Measurements from ENCODE around the gene ZHX3. TPM values are rescaled to one million over a fixed set of nuclear protein-coding genes. Genes with fewer than 3 reads are reported as not detected.

ZHX3 gene
- total RNA-seq, 1 experiment from 2014 or later: 5.9 TPM

- Histone ChIP-seq H2AFZ (ENCODE audit: low read length) (no peak overlapping the region), H4K20me1 (ENCODE audit: insufficient read depth, low read depth, low read length) (peaks cover 8% of the 10 kb centered on the region; the same call in 1 of the 2 replicates), H3K36me3 (ENCODE audit: insufficient read depth, low read length) (no peaks in the 10 kb centered on the region; the same call in 1 of the 2 replicates), H3K27me3 (ENCODE audit: low read length) (no peaks in the 10 kb centered on the region), H3K9me2 (replicated peaks; ENCODE audit: insufficient read depth, low read length) (no peaks in the 10 kb centered on the region), H3K9ac (ENCODE audit: low read length) (peak overlapping the region; percentile 91), H3K4me1 (ENCODE audit: low read length) (peaks cover 78% of the 10 kb centered on the region), H3K4me2 (ENCODE audit: low read depth, low read length, poor library complexity, severe bottlenecking) (peak overlapping the region; percentile 94), H3K79me2 (ENCODE audit: low read length) (peaks cover 63% of the 10 kb centered on the region), H3K9me3 (ENCODE audit: low read length) (no peaks in the 10 kb centered on the region), H3K4me3 (ENCODE audit: low read length) (peak overlapping the region; percentile 85), H3K27ac (ENCODE audit: low read length) (peak overlapping the region; percentile 86)
- DNase-seq: no peak
Observed at GRCh38 chr20:41138475-41139226, 178.9 kb downstream of the ZHX3 start.

- Histone ChIP-seq H3K9ac (ENCODE audit: low read length) (peak overlapping the region; percentile 91), H3K79me2 (ENCODE audit: low read length) (peaks cover 55% of the 10 kb centered on the region), H3K4me3 (ENCODE audit: low read length) (peak overlapping the region; percentile 85), H3K4me2 (ENCODE audit: low read depth, low read length, poor library complexity, severe bottlenecking) (peak overlapping the region; percentile 94), H3K4me1 (ENCODE audit: low read length) (peaks cover 79% of the 10 kb centered on the region), H4K20me1 (ENCODE audit: insufficient read depth, low read depth, low read length) (peaks cover 4% of the 10 kb centered on the region; the same call in 1 of the 2 replicates), H3K36me3 (ENCODE audit: insufficient read depth, low read length) (no peaks in the 10 kb centered on the region), H3K9me3 (ENCODE audit: low read length) (no peaks in the 10 kb centered on the region), H2AFZ (ENCODE audit: low read length) (no peak overlapping the region), H3K27ac (ENCODE audit: low read length) (peak overlapping the region; percentile 86), H3K9me2 (replicated peaks; ENCODE audit: insufficient read depth, low read length) (no peaks in the 10 kb centered on the region), H3K27me3 (ENCODE audit: low read length) (no peaks in the 10 kb centered on the region)
- DNase-seq: peak; percentile 89
Observed at GRCh38 chr20:41137614-41138474, 179.7 kb downstream of the ZHX3 start.

- no peaks in the 10 kb centered on the region for H3K27me3 ChIP-seq (ENCODE audit: low read length)
- no peaks in the 10 kb centered on the region for H3K9me2 ChIP-seq (replicated peaks; ENCODE audit: insufficient read depth, low read length)
- H3K27ac ChIP-seq (ENCODE audit: low read length): peak within 1 kb of the TSS; percentile 86
- peak within 1 kb of the TSS; percentile 94 for H3K4me2 ChIP-seq (ENCODE audit: low read depth, low read length, poor library complexity, severe bottlenecking)
- peaks cover 72% of the 10 kb centered on the region for H3K4me1 ChIP-seq (ENCODE audit: low read length)
- H3K9ac ChIP-seq (ENCODE audit: low read length): peak within 1 kb of the TSS; percentile 91
- peaks cover 4% of the 10 kb centered on the region; the same call in 1 of the 2 replicates for H4K20me1 ChIP-seq (ENCODE audit: insufficient read depth, low read depth, low read length)
- peaks cover 46% of the 10 kb centered on the region for H3K79me2 ChIP-seq (ENCODE audit: low read length)
- H2AFZ ChIP-seq (ENCODE audit: low read length): peak within 1 kb of the TSS; percentile 51; the same call in 1 of the 2 replicates
- DNase-seq: peak; percentile 95
- H3K36me3 ChIP-seq (ENCODE audit: insufficient read depth, low read length): no peaks in the 10 kb centered on the region
- no peaks in the 10 kb centered on the region for H3K9me3 ChIP-seq (ENCODE audit: low read length)
- peak within 1 kb of the TSS; percentile 85 for H3K4me3 ChIP-seq (ENCODE audit: low read length)
Observed at GRCh38 chr20:41136680-41137613, 180.6 kb downstream of the ZHX3 start, which contains the start of gene PLCG1. TSS of gene PLCG1 (plus strand) at chr20:41137543. CDS start at chr20:41137642, 99 bp downstream.

GRCh38 chr20:41135888-41136679, 181.4 kb downstream of the ZHX3 start:
- Histone ChIP-seq H4K20me1 (ENCODE audit: insufficient read depth, low read depth, low read length) (peaks cover 4% of the 10 kb centered on the region; the same call in 1 of the 2 replicates), H3K4me3 (ENCODE audit: low read length) (peak overlapping the region; percentile 85)
- peak; percentile 55 for DNase-seq

GRCh38 chr20:41135187-41135887, 182.2 kb downstream of the ZHX3 start:
- Histone ChIP-seq H3K4me1 (ENCODE audit: low read length) (peaks cover 66% of the 10 kb centered on the region), H3K27me3 (ENCODE audit: low read length) (no peaks in the 10 kb centered on the region), H3K36me3 (ENCODE audit: insufficient read depth, low read length) (peaks cover 3% of the 10 kb centered on the region; the same call in 1 of the 2 replicates), H4K20me1 (ENCODE audit: insufficient read depth, low read depth, low read length) (peaks cover 4% of the 10 kb centered on the region; the same call in 1 of the 2 replicates), H3K9me3 (ENCODE audit: low read length) (no peaks in the 10 kb centered on the region), H3K9me2 (replicated peaks; ENCODE audit: insufficient read depth, low read length) (no peaks in the 10 kb centered on the region), H2AFZ (ENCODE audit: low read length) (no peak overlapping the region), H3K27ac (ENCODE audit: low read length) (0 out of 2 replicates have a peak overlapping the region, but pooled peaks have one; percentile 65), H3K9ac (ENCODE audit: low read length) (no peak overlapping the region), H3K4me3 (ENCODE audit: low read length) (no peak overlapping the region), H3K79me2 (ENCODE audit: low read length) (peaks cover 30% of the 10 kb centered on the region), H3K4me2 (ENCODE audit: low read depth, low read length, poor library complexity, severe bottlenecking) (peak overlapping the region; percentile 74)
- peak; percentile 89 for DNase-seq

More at GRCh38 chr20:41135888-41136679, 181.4 kb downstream of the ZHX3 start:
- H3K4me1 ChIP-seq (ENCODE audit: low read length): peaks cover 71% of the 10 kb centered on the region
- no peaks in the 10 kb centered on the region for H3K9me2 ChIP-seq (replicated peaks; ENCODE audit: insufficient read depth, low read length)
- no peaks in the 10 kb centered on the region for H3K36me3 ChIP-seq (ENCODE audit: insufficient read depth, low read length)
- H2AFZ ChIP-seq (ENCODE audit: low read length): peak overlapping the region; percentile 51; the same call in 1 of the 2 replicates
- H3K9me3 ChIP-seq (ENCODE audit: low read length): no peaks in the 10 kb centered on the region
- peak overlapping the region; percentile 74 for H3K4me2 ChIP-seq (ENCODE audit: low read depth, low read length, poor library complexity, severe bottlenecking)
- H3K27ac ChIP-seq (ENCODE audit: low read length): peak overlapping the region; percentile 20; the same call in 1 of the 2 replicates
- H3K9ac ChIP-seq (ENCODE audit: low read length): peak overlapping the region; percentile 91
- H3K79me2 ChIP-seq (ENCODE audit: low read length): peaks cover 37% of the 10 kb centered on the region
- no peaks in the 10 kb centered on the region for H3K27me3 ChIP-seq (ENCODE audit: low read length)

- no peak overlapping the region for H2AFZ ChIP-seq (ENCODE audit: low read length)
- H4K20me1 ChIP-seq (ENCODE audit: insufficient read depth, low read depth, low read length): peaks cover 4% of the 10 kb centered on the region; the same call in 1 of the 2 replicates
- no peaks in the 10 kb centered on the region for H3K9me3 ChIP-seq (ENCODE audit: low read length)
- H3K79me2 ChIP-seq (ENCODE audit: low read length): peaks cover 22% of the 10 kb centered on the region
- H3K9me2 ChIP-seq (replicated peaks; ENCODE audit: insufficient read depth, low read length): no peaks in the 10 kb centered on the region
- H3K27ac ChIP-seq (ENCODE audit: low read length): peak overlapping the region; percentile 65
- peaks cover 5% of the 10 kb centered on the region; the same call in 1 of the 2 replicates for H3K36me3 ChIP-seq (ENCODE audit: insufficient read depth, low read length)
- no peak overlapping the region for H3K4me3 ChIP-seq (ENCODE audit: low read length)
- no peak overlapping the region for H3K9ac ChIP-seq (ENCODE audit: low read length)
- peak overlapping the region; percentile 74 for H3K4me2 ChIP-seq (ENCODE audit: low read depth, low read length, poor library complexity, severe bottlenecking)
- H3K4me1 ChIP-seq (ENCODE audit: low read length): peaks cover 58% of the 10 kb centered on the region
- DNase-seq: no peak
- no peaks in the 10 kb centered on the region for H3K27me3 ChIP-seq (ENCODE audit: low read length)
Observed at GRCh38 chr20:41134362-41135186, 183.0 kb downstream of the ZHX3 start.

Measured in Karpas-422 (cell line).